ENCODE data around the gene SECISBP2L.

GRCh38 chr15:49079340-49080039, 33.2 kb upstream of the SECISBP2L start:
- TF ChIP-seq CTCF (IDR thresholded peaks at IDR 0.05): no peak
- TF ChIP-seq POLR2A (IDR thresholded peaks at IDR 0.05): no peak
